Smooth muscle cell (in vitro differentiated cells): ENCODE data around the gene AGAP5. TPM values are rescaled to one million over a fixed set of nuclear protein-coding genes. Genes with fewer than 3 reads are reported as not detected.
"Not testable (repeated sequence)": the region's sequence is repeated elsewhere in the genome, so short reads cannot be mapped to it uniquely, and the experiment has no call there.

Experiments
- DNase-seq: peaks from one replicate; lab custom pipeline; 2025; ENCODE audit not compliant: unreplicated experiment; lab: John Stamatoyannopoulos, UW
- H2AFZ ChIP-seq: fragments of 200-600 bp; sonication (generic); 2 replicates; pipeline ENCODE4 v1.6.0; 2016; ENCODE audit warnings: antibody characterized with exemption, low read depth, mild to moderate bottlenecking
- H3F3A ChIP-seq: fragments of 200-600 bp; sonication (generic); 2 replicates; pipeline ENCODE4 v1.6.0; 2017; ENCODE audit warnings: antibody characterized with exemption, low read depth
- H3K27ac ChIP-seq: fragments of 200-600 bp; sonication (generic); 2 replicates; pipeline ENCODE4 v1.5.1; 2016; ENCODE audit warnings: low read depth, mild to moderate bottlenecking
- H3K27me3 ChIP-seq: fragments of 200-600 bp; sonication (generic); 2 replicates; pipeline ENCODE4 v1.6.1; 2016; ENCODE audit warnings: low read depth, mild to moderate bottlenecking
- H3K36me3 ChIP-seq: fragments of 200-600 bp; sonication (generic); 2 replicates; pipeline ENCODE4 v1.5.1; 2016; ENCODE audit warnings: low read depth
- H3K4me1 ChIP-seq: fragments of 200-600 bp; sonication (generic); 2 replicates; pipeline ENCODE4 v1.5.1; 2016; ENCODE audit warnings: low read depth
- H3K4me2 ChIP-seq: fragments of 200-600 bp; sonication (generic); 2 replicates; pipeline ENCODE4 v1.6.0; 2016; ENCODE audit warnings: mild to moderate bottlenecking
- H3K4me3 ChIP-seq: fragments of 200-600 bp; sonication (generic); 2 replicates; pipeline ENCODE4 v1.5.1; 2016; ENCODE audit warnings: mild to moderate bottlenecking
- H3K79me2 ChIP-seq: fragments of 200-600 bp; sonication (generic); 2 replicates; pipeline ENCODE4 v1.6.0; 2016; ENCODE audit warnings: low read depth, mild to moderate bottlenecking
- H3K9ac ChIP-seq: fragments of 200-600 bp; sonication (generic); 2 replicates; pipeline ENCODE4 v1.6.0; 2016; ENCODE audit warnings: low read depth
- H3K9me3 ChIP-seq: fragments of 200-600 bp; sonication (generic); replicated peaks from 2 replicates; pipeline ENCODE4 v1.5.1; 2016; ENCODE audit warnings: low read depth
- H4K20me1 ChIP-seq: fragments of 200-600 bp; sonication (generic); 2 replicates; pipeline ENCODE4 v1.6.0; 2016; ENCODE audit warnings: low read depth
- WGBS: methylation state at CpG from one replicate; pipeline ENCODE4 v1.1.7; 2016; ENCODE audit warnings: low lambda C conversion rate; 5-methylcytosine and 5-hydroxymethylcytosine counted together
- polyA plus RNA-seq: library from polyadenylated mRNA; unstranded; fragments of >200 nt; fragmentation: Nextera tagmentation; extraction: Ambion mirVana; gene quantifications from 2 replicates; pipeline ENCODE4 v1.2.1, GENCODE V29; 2016
- total RNA-seq: library from RNA; depleted of rRNA; stranded (reverse); fragments of >200 nt; gene quantifications from 2 replicates; pipeline ENCODE4 v1.2.3, GENCODE V29; 2014

The AGAP5 gene
- total and polyA plus RNA-seq, 2 experiments from 2014 or later, result 1.4 to 4.1 TPM

DNA sequence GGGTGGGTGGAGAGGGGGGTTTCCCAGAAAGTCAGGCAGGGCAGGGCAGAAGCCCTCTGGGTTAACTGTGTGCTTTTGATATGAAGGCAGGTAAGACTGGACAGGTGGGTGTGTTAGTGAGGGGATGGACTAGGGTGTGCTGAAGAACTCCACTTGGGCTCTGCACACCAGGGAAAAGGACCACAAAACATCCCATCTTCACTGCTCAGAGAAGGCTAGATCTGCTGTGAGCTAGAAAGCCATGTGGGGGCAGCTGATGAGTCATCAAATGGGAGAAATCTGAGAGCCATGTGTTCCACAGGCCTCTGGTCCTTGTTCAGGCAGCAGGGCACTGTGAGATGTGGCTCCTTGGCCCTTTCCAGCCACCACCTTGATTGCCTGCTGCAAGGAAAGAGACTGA, 9.7 kb upstream of the AGAP5 start:
- H3K9ac ChIP-seq, H3F3A ChIP-seq, DNase-seq, H3K27ac ChIP-seq, H3K4me1 ChIP-seq, H3K36me3 ChIP-seq, H3K79me2 ChIP-seq, H4K20me1 ChIP-seq, H3K27me3 ChIP-seq, H3K4me2 ChIP-seq, H3K9me3 ChIP-seq, H2AFZ ChIP-seq, H3K4me3 ChIP-seq: not testable (repeated sequence)

DNA sequence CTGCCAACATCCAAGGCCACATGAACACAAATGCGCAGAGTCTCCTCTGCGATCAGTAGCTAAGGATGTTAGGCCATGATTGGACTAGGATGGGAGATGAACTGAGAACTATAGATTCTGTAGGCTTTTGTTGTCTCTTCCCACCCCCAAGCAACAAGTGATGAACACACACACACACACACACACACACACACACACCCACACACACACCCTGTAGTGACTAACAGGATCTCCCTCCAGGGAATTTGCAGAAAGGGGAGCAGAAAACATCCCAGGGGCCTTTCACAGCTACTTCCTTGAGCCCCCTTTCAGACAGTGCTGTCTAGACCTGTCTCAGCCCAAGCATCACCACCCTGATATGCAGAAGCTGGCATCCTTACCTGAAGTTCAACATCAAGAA, 8.6 kb upstream of the AGAP5 start:
- not testable (repeated sequence) for H2AFZ ChIP-seq, H3K4me2 ChIP-seq, H3K79me2 ChIP-seq, H4K20me1 ChIP-seq, H3K36me3 ChIP-seq, DNase-seq, H3K27ac ChIP-seq, H3K9me3 ChIP-seq, H3K9ac ChIP-seq, H3K4me3 ChIP-seq, H3K4me1 ChIP-seq, H3F3A ChIP-seq, H3K27me3 ChIP-seq
- 98% methylated on average over 2 of the region's 2 CpGs for WGBS

DNA sequence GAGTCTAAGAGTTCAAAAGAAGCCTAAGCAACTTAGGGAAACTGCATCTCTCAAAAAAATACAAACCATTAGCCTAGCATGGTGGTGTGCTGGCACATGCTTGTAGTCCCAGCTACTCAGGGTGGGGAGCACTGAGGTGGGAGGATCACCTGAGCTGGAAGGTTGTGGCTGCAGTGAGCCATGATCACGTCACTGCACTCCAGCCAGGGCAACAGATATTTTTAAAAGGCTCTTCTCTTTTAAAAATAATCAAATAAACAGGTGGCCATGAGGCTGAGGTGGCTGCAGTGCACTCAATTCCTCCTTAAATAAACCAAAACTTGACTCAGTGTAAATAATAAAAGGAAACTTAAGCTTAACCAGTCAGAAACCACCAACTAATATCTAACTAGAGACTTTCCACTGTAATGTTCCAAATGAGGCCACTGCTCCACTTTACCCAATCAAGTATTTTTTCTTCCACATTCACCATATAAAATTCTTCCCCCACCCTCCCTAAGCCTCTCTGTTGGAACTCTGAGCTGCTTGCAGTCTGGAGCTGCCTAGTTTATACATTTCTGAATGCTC, 7.7 kb upstream of the AGAP5 start:
- WGBS, result 100% methylated on average over 1 of the region's 1 CpG
- not testable (repeated sequence) for H3K36me3 ChIP-seq, H4K20me1 ChIP-seq, H3K27me3 ChIP-seq, H3K9me3 ChIP-seq, H3K4me1 ChIP-seq, DNase-seq, H3F3A ChIP-seq, H3K4me3 ChIP-seq, H3K4me2 ChIP-seq, H3K9ac ChIP-seq, H2AFZ ChIP-seq, H3K27ac ChIP-seq, H3K79me2 ChIP-seq

DNA sequence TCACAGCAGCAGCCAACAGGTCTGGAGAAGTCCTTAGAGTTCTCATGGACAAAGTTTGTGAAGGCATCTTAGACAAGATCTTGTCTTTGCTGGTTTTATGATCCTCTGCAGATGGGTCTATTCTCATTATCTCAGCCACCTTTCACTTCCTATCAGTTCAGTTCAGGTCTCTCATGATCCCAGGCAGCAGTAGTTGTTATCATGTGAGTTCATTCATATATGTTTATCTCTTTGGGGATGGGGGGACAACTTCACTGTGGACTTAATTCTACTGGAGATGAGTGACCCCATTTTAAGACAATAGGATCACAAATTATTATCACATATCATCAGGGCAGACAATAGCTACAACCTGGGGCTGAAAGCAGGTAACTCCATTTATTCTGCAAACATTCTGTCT, 6.0 kb upstream of the AGAP5 start:
- not testable (repeated sequence) for H3K9me3 ChIP-seq, H3K79me2 ChIP-seq, H3K9ac ChIP-seq, H3F3A ChIP-seq, H3K4me2 ChIP-seq, DNase-seq, H3K27ac ChIP-seq, H3K27me3 ChIP-seq, H3K4me1 ChIP-seq, H3K36me3 ChIP-seq, H4K20me1 ChIP-seq, H3K4me3 ChIP-seq, H2AFZ ChIP-seq

DNA sequence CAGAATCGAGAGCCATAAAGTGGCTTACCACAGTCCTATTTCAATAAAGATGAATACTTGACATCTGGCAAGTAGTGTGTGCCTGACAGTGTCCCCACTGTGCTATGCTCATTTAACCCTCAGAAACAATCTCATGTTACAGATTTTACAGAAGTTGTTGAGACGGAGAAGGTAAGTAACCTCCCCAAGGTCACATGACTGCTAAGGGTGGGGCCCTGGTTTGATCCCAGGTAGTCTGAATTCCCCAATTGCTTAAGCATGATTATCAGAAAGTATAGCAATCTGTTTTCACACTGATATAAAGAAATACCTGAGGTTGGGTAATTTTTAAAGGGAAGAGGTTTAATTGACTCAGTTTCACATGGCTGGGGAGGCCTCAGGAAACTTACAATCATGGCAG, 910 bp upstream of the AGAP5 start:
- H2AFZ ChIP-seq, H3K4me1 ChIP-seq, H3K27ac ChIP-seq, H3K27me3 ChIP-seq, H3K4me2 ChIP-seq, H3K9me3 ChIP-seq, H4K20me1 ChIP-seq, DNase-seq, H3K36me3 ChIP-seq, H3K9ac ChIP-seq, H3K4me3 ChIP-seq, H3F3A ChIP-seq, H3K79me2 ChIP-seq: not testable (repeated sequence)
- WGBS, result 95% methylated on average over 2 of the region's 2 CpGs

DNA sequence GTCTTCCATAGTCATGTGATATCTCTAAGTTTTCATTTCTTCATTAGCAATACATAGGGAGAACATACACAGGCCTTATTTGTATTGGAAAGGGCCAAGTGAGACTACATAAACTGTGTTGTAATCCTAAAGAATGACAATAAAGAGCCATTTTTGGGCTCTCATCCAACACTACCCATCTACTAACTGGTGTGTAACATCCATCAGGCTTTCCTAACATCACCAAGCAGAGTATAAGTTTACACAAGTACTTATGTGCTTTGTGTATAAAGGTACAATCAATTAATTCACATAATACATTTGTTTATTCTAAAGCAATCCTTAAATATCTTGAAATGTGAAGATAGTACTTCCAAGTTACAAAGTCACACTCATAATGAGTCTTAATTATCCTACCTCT, 2.6 kb downstream of the AGAP5 start:
- not testable (repeated sequence) for H3K4me1 ChIP-seq, DNase-seq, H3K79me2 ChIP-seq, H2AFZ ChIP-seq, H3F3A ChIP-seq, H3K4me3 ChIP-seq, H3K27ac ChIP-seq, H3K9ac ChIP-seq, H3K27me3 ChIP-seq, H3K9me3 ChIP-seq, H4K20me1 ChIP-seq, H3K4me2 ChIP-seq, H3K36me3 ChIP-seq

DNA sequence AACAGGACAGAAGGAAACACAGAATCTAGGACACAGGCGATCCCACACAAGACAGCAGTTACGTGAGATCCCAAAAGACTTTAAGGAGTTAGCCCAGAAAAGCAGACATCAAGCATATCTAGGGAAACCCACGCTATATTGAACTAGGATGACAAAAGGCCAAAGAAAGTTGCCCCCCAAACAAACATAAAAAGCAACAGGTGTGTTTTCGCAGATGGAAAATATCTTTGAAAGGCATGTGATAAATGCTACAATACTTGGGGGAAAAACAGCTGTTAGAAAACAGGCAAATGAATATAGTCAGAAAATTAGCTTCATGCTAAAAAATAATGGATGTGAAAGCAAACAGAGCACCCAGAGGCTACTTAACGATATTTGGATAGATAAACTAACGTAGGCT, 7.2 kb downstream of the AGAP5 start:
- not testable (repeated sequence) for H4K20me1 ChIP-seq, H3K4me3 ChIP-seq, H3F3A ChIP-seq, DNase-seq, H3K27me3 ChIP-seq, H3K79me2 ChIP-seq, H3K27ac ChIP-seq, H2AFZ ChIP-seq, H3K9me3 ChIP-seq, H3K4me2 ChIP-seq, H3K9ac ChIP-seq, H3K4me1 ChIP-seq, H3K36me3 ChIP-seq
- WGBS, result 97% methylated on average over 6 of the region's 6 CpGs

DNA sequence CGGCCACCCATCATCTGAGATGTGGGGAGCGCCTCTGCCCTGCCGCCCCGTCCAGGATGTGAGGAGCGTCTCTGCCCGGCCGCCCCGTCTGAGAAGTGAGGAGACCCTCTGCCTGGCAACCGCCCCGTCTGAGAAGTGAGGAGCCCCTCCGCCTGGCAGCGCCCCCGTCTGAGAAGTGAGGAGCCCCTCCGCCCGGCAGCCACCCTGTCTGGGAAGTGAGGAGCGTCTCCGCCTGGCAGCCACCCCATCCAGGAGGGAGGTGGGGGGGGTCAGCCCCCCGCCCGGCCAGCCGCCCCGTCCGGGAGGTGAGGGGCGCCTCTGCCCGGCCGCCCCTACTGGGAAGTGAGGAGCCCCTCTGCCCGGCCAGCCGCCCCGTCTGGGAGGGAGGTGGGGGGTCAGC, 8.3 kb downstream of the AGAP5 start:
- H4K20me1 ChIP-seq, H3K4me3 ChIP-seq, H3F3A ChIP-seq, H3K36me3 ChIP-seq, H2AFZ ChIP-seq, H3K4me2 ChIP-seq, H3K9ac ChIP-seq, DNase-seq, H3K9me3 ChIP-seq, H3K4me1 ChIP-seq, H3K79me2 ChIP-seq, H3K27me3 ChIP-seq, H3K27ac ChIP-seq: not testable (repeated sequence)
- WGBS, result 100% methylated on average over 5 of the region's 28 CpGs

DNA sequence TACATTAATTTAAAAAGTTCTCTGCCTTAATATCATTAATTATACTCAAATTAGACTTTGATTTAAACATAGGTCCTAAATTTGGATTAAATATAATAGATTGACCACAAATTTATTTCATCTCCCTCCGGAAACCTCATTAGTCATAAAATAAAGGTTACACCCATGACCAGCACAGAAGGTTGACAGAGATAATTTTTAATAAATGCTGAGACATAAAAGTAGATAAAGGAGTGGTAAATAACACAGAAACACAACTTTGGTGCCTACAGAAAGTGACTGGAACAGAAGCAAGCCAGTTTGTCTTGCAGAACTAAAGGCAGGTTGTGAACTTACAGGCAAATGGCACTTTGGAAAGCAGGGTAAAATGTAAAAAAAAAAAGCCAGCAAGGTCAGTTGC, 10.3 kb downstream of the AGAP5 start:
- not testable (repeated sequence) for H2AFZ ChIP-seq, H3F3A ChIP-seq, H3K27ac ChIP-seq, H3K79me2 ChIP-seq, H3K4me3 ChIP-seq, H3K9ac ChIP-seq, H3K9me3 ChIP-seq, H3K4me2 ChIP-seq, H3K4me1 ChIP-seq, DNase-seq, H3K27me3 ChIP-seq, H3K36me3 ChIP-seq, H4K20me1 ChIP-seq
- 94% methylated on average over 1 of the region's 1 CpG for WGBS
